ENCODE results near the gene LSP1. TPM values are rescaled to one million over a fixed set of nuclear protein-coding genes. Genes with fewer than 3 reads are reported as not detected.

The LSP1 gene
- total RNA-seq, 2 experiments from 2014 or later = 232 to 303 TPM

- Histone ChIP-seq H3K9me3 (ENCODE audit: low read length) (no peaks in the 10 kb centered on the region), H3K36me3 (ENCODE audit: insufficient read depth, low read length) (no peaks in the 10 kb centered on the region), H3K4me3 (ENCODE audit: low read depth, low read length, poor library complexity, severe bottlenecking) (no peak overlapping the region), H2AFZ (ENCODE audit: low read length) (no peak overlapping the region), H3K4me2 (ENCODE audit: low read length) (no peak overlapping the region), H3K27ac (ENCODE audit: low read depth, low read length, poor library complexity, severe bottlenecking) (no peak overlapping the region), H3K4me1 (ENCODE audit: insufficient read depth, low read length, poor library complexity, severe bottlenecking) (peaks cover 13% of the 10 kb centered on the region), H3K79me2 (ENCODE audit: insufficient read depth, low read depth, low read length) (no peaks in the 10 kb centered on the region), H3K9me2 (ENCODE audit: insufficient read depth, low read length) (no peaks in the 10 kb centered on the region), H4K20me1 (ENCODE audit: insufficient read depth, low read length) (no peaks in the 10 kb centered on the region)
- intact Hi-C loops (cut with micrococcal nuclease; ENCODE audit: unreplicated experiment) = no loop called here
- no TSS peak for BruUV-seq (replicated peaks)
- DNase-seq (ENCODE audit: low spot score) = no peak
- ChIA-PET CTCF (ENCODE audit: unreplicated experiment) (interaction anchor here (1.8 kb wide), 1 partner anchor 140 kb away, joined by 27 read pairs; no protein-coding TSS in a partner anchor), POLR2A (interaction anchor here (0.6 kb wide), 1 partner anchor 80 kb away, joined by 4 read pairs; no protein-coding TSS in a partner anchor)
- TF ChIP-seq EZH2phosphoT487 (IDR thresholded peaks at IDR 0.05; ENCODE audit: borderline replicate concordance, low read depth, low read length) (no peak), CTCF (conservative IDR thresholded peaks at IDR 0.05; ENCODE audit: low read length) (no peak)
Observed at GRCh38 chr11:1834062-1834610, 18.7 kb upstream of the LSP1 start.

- Histone ChIP-seq H2AFZ (ENCODE audit: low read length) (no peak within 1 kb of the TSS), H3K79me2 (ENCODE audit: insufficient read depth, low read depth, low read length) (no peaks in the 10 kb centered on the region), H3K4me2 (ENCODE audit: low read length) (no peak within 1 kb of the TSS), H3K9me2 (ENCODE audit: insufficient read depth, low read length) (no peaks in the 10 kb centered on the region), H3K4me3 (ENCODE audit: low read depth, low read length, poor library complexity, severe bottlenecking) (no peak within 1 kb of the TSS), H3K27ac (ENCODE audit: low read depth, low read length, poor library complexity, severe bottlenecking) (no peak within 1 kb of the TSS), H4K20me1 (ENCODE audit: insufficient read depth, low read length) (no peaks in the 10 kb centered on the region), H3K36me3 (ENCODE audit: insufficient read depth, low read length) (no peaks in the 10 kb centered on the region), H3K9me3 (ENCODE audit: low read length) (no peaks in the 10 kb centered on the region), H3K4me1 (ENCODE audit: insufficient read depth, low read length, poor library complexity, severe bottlenecking) (peaks cover 22% of the 10 kb centered on the region)
- TF ChIP-seq EZH2phosphoT487 (IDR thresholded peaks at IDR 0.05; ENCODE audit: borderline replicate concordance, low read depth, low read length) (no peak), CTCF (conservative IDR thresholded peaks at IDR 0.05; ENCODE audit: low read length) (no peak)
- no TSS peak for BruUV-seq (replicated peaks)
- intact Hi-C loops (cut with micrococcal nuclease; ENCODE audit: unreplicated experiment) = no loop called here
- CTCF ChIA-PET (ENCODE audit: unreplicated experiment) = no interaction called here
- POLR2A ChIA-PET = interaction anchor here (0.6 kb wide), 1 partner anchor 78 kb away, joined by 3 read pairs; no protein-coding TSS in a partner anchor
- DNase-seq (ENCODE audit: low spot score) = no peak
Observed at GRCh38 chr11:1834779-1835670, 17.9 kb upstream of the LSP1 start, which contains the start of gene SYT8. Gene SYT8, plus strand, starts transcription at chr11:1834990. Its CDS starts 116 bp downstream, at chr11:1835106.

GRCh38 chr11:1835671-1836010 lies 17.2 kb upstream of the LSP1 start:
- H3K9me2 ChIP-seq (ENCODE audit: insufficient read depth, low read length) = no peaks in the 10 kb centered on the region
- H3K27ac ChIP-seq (ENCODE audit: low read depth, low read length, poor library complexity, severe bottlenecking) = no peak overlapping the region
- POLR2A ChIA-PET = no interaction called here
- CTCF ChIA-PET (ENCODE audit: unreplicated experiment) = no interaction called here
- TF ChIP-seq CTCF (conservative IDR thresholded peaks at IDR 0.05; ENCODE audit: low read length) (no peak), EZH2phosphoT487 (IDR thresholded peaks at IDR 0.05; ENCODE audit: borderline replicate concordance, low read depth, low read length) (no peak)
- H3K9me3 ChIP-seq (ENCODE audit: low read length) = no peaks in the 10 kb centered on the region
- no peaks in the 10 kb centered on the region for H4K20me1 ChIP-seq (ENCODE audit: insufficient read depth, low read length)
- intact Hi-C loops (cut with micrococcal nuclease; ENCODE audit: unreplicated experiment) = no loop called here
- no peaks in the 10 kb centered on the region for H3K79me2 ChIP-seq (ENCODE audit: insufficient read depth, low read depth, low read length)
- no TSS peak for BruUV-seq (replicated peaks)
- H3K36me3 ChIP-seq (ENCODE audit: insufficient read depth, low read length) = no peaks in the 10 kb centered on the region
- no peak for DNase-seq (ENCODE audit: low spot score)
- H3K4me3 ChIP-seq (ENCODE audit: low read depth, low read length, poor library complexity, severe bottlenecking) = no peak overlapping the region
- H3K4me2 ChIP-seq (ENCODE audit: low read length) = no peak overlapping the region
- peaks cover 28% of the 10 kb centered on the region for H3K4me1 ChIP-seq (ENCODE audit: insufficient read depth, low read length, poor library complexity, severe bottlenecking)
- H2AFZ ChIP-seq (ENCODE audit: low read length) = no peak overlapping the region
